ENCODE data around the gene ZNF507.
"Not testable (repeated sequence)": the region's sequence is repeated elsewhere in the genome, so short reads cannot be mapped to it uniquely, and the experiment has no call there.

Gene ZNF507

GRCh38 chr19:32407004-32407992, 61.9 kb downstream of the ZNF507 start:
- no peak for DNase-seq (ENCODE audit: low read depth in 2 of 2)

GRCh38 chr19:32415246-32415645, 69.8 kb downstream of the ZNF507 start:
- no peak for DNase-seq (ENCODE audit: low read depth in 2 of 2)

GRCh38 chr19:32415669-32416068, 70.3 kb downstream of the ZNF507 start:
- DNase-seq (ENCODE audit: low read depth in 2 of 2): no peak

GRCh38 chr19:32416749-32417456, 71.5 kb downstream of the ZNF507 start:
- no peak for DNase-seq (ENCODE audit: low read depth in 2 of 2)

GRCh38 chr19:32418155-32418554, 72.7 kb downstream of the ZNF507 start:
- no peak for DNase-seq (ENCODE audit: low read depth in 2 of 2)

- no peak for DNase-seq (ENCODE audit: low read depth in 2 of 2)
Observed at GRCh38 chr19:32421589-32422361, 76.4 kb downstream of the ZNF507 start.

- no peak for DNase-seq (ENCODE audit: low read depth in 2 of 2)
Observed at GRCh38 chr19:32422435-32422834, 77.0 kb downstream of the ZNF507 start.

GRCh38 chr19:32423944-32424343, 78.5 kb downstream of the ZNF507 start:
- DNase-seq (ENCODE audit: low read depth in 2 of 2): not testable (repeated sequence)

- no peak for DNase-seq (ENCODE audit: low read depth in 2 of 2)
Observed at GRCh38 chr19:32427536-32427935, 82.1 kb downstream of the ZNF507 start.

GRCh38 chr19:32436692-32437091, 91.3 kb downstream of the ZNF507 start:
- DNase-seq (ENCODE audit: low read depth in 2 of 2): no peak

GRCh38 chr19:32437096-32437495, 91.7 kb downstream of the ZNF507 start:
- DNase-seq (ENCODE audit: low read depth in 2 of 2): no peak
